SK-N-SH (cell line): Measurements from ENCODE around the gene EHD3. TPM values are rescaled to one million over a fixed set of nuclear protein-coding genes. Genes with fewer than 3 reads are reported as not detected.
A peak's percentile ranks its signal among the peaks of the same experiment; 100 is the strongest.

Experiments used
- CTCF ChIA-PET: fragments of 300-600, 350-600 bp; formaldehyde crosslinking; extraction: SDS; loops from one replicate; lab custom pipeline; 2021; lab: Yijun Ruan, JAX
- POLR2A ChIA-PET: fragments of 350-600 bp; sonication (Branson Sonifier 250); formaldehyde crosslinking; extraction: SDS; loops from one replicate; lab custom pipeline; 2020; ENCODE audit warnings: antibody characterized with exemption, inconsistent platforms; lab: Yijun Ruan, JAX
- DNase-seq: peaks from one replicate; pipeline ENCODE4 v3.0.0; 2012
- H2AFZ ChIP-seq: fragments of 200-600 bp; sonication (generic); 2 replicates; pipeline ENCODE4 v1.8.1; 2016; ENCODE audit warnings: antibody characterized with exemption, mild to moderate bottlenecking, low read depth
- H3F3A ChIP-seq: fragments of 200-600 bp; sonication (generic); replicated peaks from 2 replicates; pipeline ENCODE3; 2016; ENCODE audit warnings: antibody characterized with exemption, mild to moderate bottlenecking; ENCODE audit not compliant: insufficient read depth
- H3K27ac ChIP-seq, 2 experiments: fragments of 200-500 bp in 1 of 2; fragments of 200-600 bp in 1 of 2; sonication (Bioruptor generic) in 1 of 2; sonication (generic), shearing (Covaris generic) in 1 of 2; 2 replicates each; pipeline versions ENCODE4 v1.5.1 to v1.6.1; 2014 to 2016; ENCODE audit warnings: low read depth in 2 of 2, inconsistent platforms in 1 of 2, low read length in 1 of 2, mild to moderate bottlenecking in 1 of 2, mixed read lengths in 1 of 2
- H3K27me3 ChIP-seq: fragments of 200-600 bp; sonication (generic), shearing (Covaris generic); 2 replicates; pipeline ENCODE4 v1.6.1; 2016; ENCODE audit warnings: mixed run types; ENCODE audit not compliant: insufficient read depth
- H3K36me3 ChIP-seq, 2 experiments: fragments of 200-500 bp in 1 of 2; fragments of 200-600 bp in 1 of 2; sonication (Bioruptor generic) in 1 of 2; sonication (generic) in 1 of 2; replicated peaks in 1 of 2; 2 replicates each; pipeline versions ENCODE3 to v1.5.1; 2014 to 2016; ENCODE audit warnings: low read length in 1 of 2, mild to moderate bottlenecking in 1 of 2; ENCODE audit not compliant: insufficient read depth in 2 of 2, control insufficient read depth in 1 of 2
- H3K4me1 ChIP-seq, 2 experiments: fragments of 200-500 bp in 1 of 2; fragments of 200-600 bp in 1 of 2; sonication (Bioruptor generic) in 1 of 2; sonication (generic), shearing (Covaris generic) in 1 of 2; 2 replicates each; pipeline versions ENCODE4 v1.5.1 to v1.6.1; 2014 to 2016; ENCODE audit warnings: low read depth in 1 of 2, low read length in 1 of 2, mixed run types in 1 of 2; ENCODE audit not compliant: insufficient read depth in 2 of 2, control insufficient read depth in 1 of 2
- H3K4me2 ChIP-seq: fragments of 200-600 bp; sonication (generic), shearing (Covaris generic); 2 replicates; pipeline ENCODE4 v1.6.1; 2017; ENCODE audit warnings: mixed run types
- H3K4me3 ChIP-seq, 2 experiments: fragments of 200-500 bp in 1 of 2; fragments of 200-600 bp in 1 of 2; sonication (Bioruptor generic) in 1 of 2; sonication (generic), shearing (Covaris generic) in 1 of 2; 2 replicates each; pipeline versions ENCODE4 v1.5.1 to v1.8.1; 2014 to 2016; ENCODE audit warnings: low read depth in 2 of 2, inconsistent platforms in 1 of 2, low read length in 1 of 2, mild to moderate bottlenecking in 1 of 2, mixed read lengths in 1 of 2, moderate library complexity in 1 of 2
- H3K79me2 ChIP-seq: fragments of 200-600 bp; sonication (generic); 2 replicates; pipeline ENCODE4 v1.8.1; 2017; ENCODE audit warnings: mild to moderate bottlenecking; ENCODE audit not compliant: insufficient read depth
- H3K9ac ChIP-seq: fragments of 200-600 bp; sonication (generic); 2 replicates; pipeline ENCODE4 v1.6.1; 2017; ENCODE audit warnings: mixed run types
- H3K9me2 ChIP-seq: fragments of 200-600 bp; sonication (generic); 2 replicates; pipeline ENCODE4 v1.6.1; 2017; ENCODE audit warnings: mixed run types
- H3K9me3 ChIP-seq: fragments of 200-600 bp; sonication (generic); 2 replicates; pipeline ENCODE4 v1.6.1; 2017; ENCODE audit warnings: mixed run types, mild to moderate bottlenecking, moderate library complexity
- H4K20me1 ChIP-seq: fragments of 200-600 bp; sonication (generic); 2 replicates; pipeline ENCODE4 v1.6.1; 2017; ENCODE audit warnings: mild to moderate bottlenecking, mixed run types; ENCODE audit not compliant: insufficient read depth
- CHD2 ChIP-seq: fragments of 150-350 bp; IDR thresholded peaks from 2 replicates; pipeline ENCODE4 v1.6.1; 2018; ENCODE audit warnings: low read length; ENCODE audit not compliant: partially characterized antibody
- ELF1 ChIP-seq: IDR thresholded peaks from 2 replicates; pipeline ENCODE4 v1.4.0; 2012
- EP300 ChIP-seq, 2 experiments: IDR thresholded peaks; 2 replicates each; pipeline versions ENCODE4 v1.4.0 to v1.6.1; 2012; ENCODE audit warnings: borderline replicate concordance in 1 of 2, low read depth in 1 of 2, low read length in 1 of 2
- FOSL2 ChIP-seq: IDR thresholded peaks from 2 replicates; pipeline ENCODE4 v1.4.0; 2012; ENCODE audit warnings: low read depth, mild to moderate bottlenecking, moderate library complexity, borderline replicate concordance
- JUND ChIP-seq: IDR thresholded peaks from 2 replicates; pipeline ENCODE4 v1.4.0; 2012
- MEF2A ChIP-seq: IDR thresholded peaks from 2 replicates; pipeline ENCODE4 v1.4.0; 2012; ENCODE audit warnings: low read depth, borderline replicate concordance
- MXI1 ChIP-seq: IDR thresholded peaks from 2 replicates; pipeline ENCODE4 v1.6.1; 2012; ENCODE audit warnings: mild to moderate bottlenecking, low read depth, low read length, improper control_type of control experiment
- NFIC ChIP-seq: IDR thresholded peaks from 2 replicates; pipeline ENCODE4 v1.4.0; 2012; ENCODE audit warnings: borderline replicate concordance
- RCOR1 ChIP-seq: fragments of 150-350 bp; IDR thresholded peaks from 2 replicates; pipeline ENCODE4 v1.6.1; 2017; ENCODE audit warnings: antibody characterized with exemption, low read length
- REST ChIP-seq: IDR thresholded peaks from 2 replicates; pipeline ENCODE4 v1.6.1; 2012; ENCODE audit warnings: mild to moderate bottlenecking, low read depth, low read length, moderate library complexity
- TCF12 ChIP-seq: IDR thresholded peaks from 2 replicates; pipeline ENCODE4 v1.4.0; 2012
- YY1 ChIP-seq: IDR thresholded peaks from 2 replicates; pipeline ENCODE4 v1.4.0; 2012; ENCODE audit warnings: low read depth, mild to moderate bottlenecking
- WGBS: methylation state at CpG from one replicate; pipeline ENCODE4 v1.1.6; 2017; ENCODE audit warnings: low lambda C conversion rate; 5-methylcytosine and 5-hydroxymethylcytosine counted together
- polyA plus RNA-seq, 3 experiments: library from polyadenylated mRNA; depleted of rRNA; stranded (reverse); fragments of >200 nt; gene quantifications; 2 replicates each; pipeline ENCODE4 v1.2.3, GENCODE V29; 2012
- TF ChIP-seq, protein P1 (sequence below): fragments of 150-350 bp; IDR thresholded peaks from 2 replicates; pipeline ENCODE4 v1.6.1; 2017; ENCODE audit warnings: antibody characterized with exemption, low read length, low read depth, borderline replicate concordance
- TF ChIP-seq, protein P2 (sequence below): IDR thresholded peaks from 2 replicates; pipeline ENCODE4; 2012

The EHD3 gene
- polyA plus RNA-seq, 1 of the 3 experiments (the other 2 are of a cell fraction), result 45.4 TPM

GRCh38 chr2:31296641-31297287 is 62.8 kb downstream of the EHD3 start:
- H3K36me3 ChIP-seq, result no peaks in the 10 kb centered on the region
- peak overlapping the region in 1 of 2 experiments; percentile 49; a peak in 3 of 4 replicates for H3K27ac ChIP-seq
- H3K79me2 ChIP-seq, result no peaks in the 10 kb centered on the region
- H3K4me1 ChIP-seq, result peaks cover 22 to 24% of the 10 kb centered on the region in 2 experiments
- H3K9me3 ChIP-seq, result no peaks in the 10 kb centered on the region
- POLR2A ChIA-PET, result no interaction called here
- peak; percentile 20; the same call in 1 of the 2 replicates for TF ChIP-seq FOSL2
- no peak for TF ChIP-seq ELF1
- 0 out of 2 replicates have a peak, but pooled peaks have one; percentile 39 for TF ChIP-seq NFIC
- peak; percentile 40 for TF ChIP-seq TCF12
- TF ChIP-seq, protein P1, sequence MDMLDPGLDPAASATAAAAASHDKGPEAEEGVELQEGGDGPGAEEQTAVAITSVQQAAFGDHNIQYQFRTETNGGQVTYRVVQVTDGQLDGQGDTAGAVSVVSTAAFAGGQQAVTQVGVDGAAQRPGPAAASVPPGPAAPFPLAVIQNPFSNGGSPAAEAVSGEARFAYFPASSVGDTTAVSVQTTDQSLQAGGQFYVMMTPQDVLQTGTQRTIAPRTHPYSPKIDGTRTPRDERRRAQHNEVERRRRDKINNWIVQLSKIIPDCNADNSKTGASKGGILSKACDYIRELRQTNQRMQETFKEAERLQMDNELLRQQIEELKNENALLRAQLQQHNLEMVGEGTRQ, result no peak
- peak; percentile 18; the same call in 1 of the 2 replicates for TF ChIP-seq JUND
- TF ChIP-seq YY1, result no peak
- TF ChIP-seq, protein P2, sequence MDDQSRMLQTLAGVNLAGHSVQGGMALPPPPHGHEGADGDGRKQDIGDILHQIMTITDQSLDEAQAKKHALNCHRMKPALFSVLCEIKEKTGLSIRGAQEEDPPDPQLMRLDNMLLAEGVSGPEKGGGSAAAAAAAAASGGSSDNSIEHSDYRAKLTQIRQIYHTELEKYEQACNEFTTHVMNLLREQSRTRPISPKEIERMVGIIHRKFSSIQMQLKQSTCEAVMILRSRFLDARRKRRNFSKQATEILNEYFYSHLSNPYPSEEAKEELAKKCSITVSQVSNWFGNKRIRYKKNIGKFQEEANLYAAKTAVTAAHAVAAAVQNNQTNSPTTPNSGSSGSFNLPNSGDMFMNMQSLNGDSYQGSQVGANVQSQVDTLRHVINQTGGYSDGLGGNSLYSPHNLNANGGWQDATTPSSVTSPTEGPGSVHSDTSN, result peak; percentile 16; the same call in 1 of the 2 replicates
- TF ChIP-seq MEF2A, result peak; percentile 44; the same call in 1 of the 2 replicates
- no peak for TF ChIP-seq MXI1
- no peak for TF ChIP-seq CHD2
- TF ChIP-seq REST, result no peak
- TF ChIP-seq EP300 (IDR thresholded peaks at IDR 0.05; ENCODE audit: borderline replicate concordance in 1 of 2, low read depth in 1 of 2, low read length in 1 of 2), result peak in 1 of 2 experiments; percentile 63; a peak in 2 of 4 replicates
- no peak for TF ChIP-seq RCOR1
- TF ChIP-seq, all 33 proteins: peak for 7
- H3K27me3 ChIP-seq, result no peaks in the 10 kb centered on the region
- H2AFZ ChIP-seq, result no peak overlapping the region
- no peak overlapping the region for H3K4me3 ChIP-seq
- 43% methylated on average over 8 of the region's 8 CpGs for WGBS
- CTCF ChIA-PET, result interaction anchor here (0.6 to 9.5 kb wide), 5 partner anchors 13 to 628 kb away, joined by 3 to 53 read pairs (median 4); partner anchors contain the start of gene EHD3
- no peaks in the 10 kb centered on the region for H4K20me1 ChIP-seq
- peaks cover 17% of the 10 kb centered on the region for H3F3A ChIP-seq
- DNase-seq, result no peak
- H3K9me2 ChIP-seq, result no peaks in the 10 kb centered on the region
- H3K4me2 ChIP-seq, result peak overlapping the region; percentile 41
- H3K9ac ChIP-seq, result no peak overlapping the region
